OCI-LY1 (cell line): ENCODE measurements around the gene PER2.

Experiments used
- EZH2 ChIP-seq: fragments of 200-600 bp; sonication (generic), shearing (Covaris generic); IDR thresholded peaks from 2 replicates; pipeline ENCODE4 v1.8.0; 2017; ENCODE audit warnings: borderline replicate concordance, mixed run types, mild to moderate bottlenecking, antibody characterized with exemption, low read length, moderate library complexity, mixed read lengths
- TF ChIP-seq, protein P1 (sequence below): fragments of 200-600 bp; sonication (generic), shearing (Covaris generic); IDR thresholded peaks from 2 replicates; pipeline ENCODE4 v1.5.1; 2017; ENCODE audit warnings: mild to moderate bottlenecking, antibody characterized with exemption, low read length, moderate library complexity, mixed read lengths

DNA sequence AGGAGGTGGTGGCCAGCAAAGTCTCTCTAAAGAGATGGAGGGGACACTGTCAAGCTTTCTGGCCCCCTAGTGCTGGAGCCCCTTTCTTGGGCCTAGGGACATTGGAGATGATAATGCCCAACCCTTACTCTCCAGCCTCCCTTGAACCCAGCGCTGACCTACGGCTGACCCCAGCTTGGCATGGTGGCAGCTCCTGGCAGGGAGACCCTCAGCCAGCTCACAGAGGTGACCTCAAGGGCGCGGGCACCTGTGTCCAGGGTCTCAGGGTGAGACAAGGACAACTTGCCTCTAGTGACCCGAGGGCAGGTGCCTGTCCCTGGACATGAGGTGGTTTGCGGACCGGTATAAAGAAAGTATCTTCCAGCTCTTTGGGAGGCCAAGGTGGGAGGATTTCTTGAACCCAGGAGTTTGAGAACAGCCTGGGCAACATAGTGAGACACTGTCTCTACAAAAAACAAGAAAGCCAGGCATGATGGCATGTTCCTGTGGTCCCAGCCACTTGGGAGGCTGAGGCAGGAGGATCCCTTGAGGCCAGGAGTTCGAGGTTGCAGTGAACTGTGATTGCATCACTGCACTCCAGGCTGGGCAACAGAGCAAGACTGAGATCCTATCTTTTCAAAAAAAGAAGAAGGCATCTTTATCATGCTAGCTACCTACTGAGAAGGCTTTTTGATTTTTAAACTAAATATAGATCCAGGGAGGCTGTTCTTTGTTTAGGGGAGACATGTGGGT is 3.3 kb upstream of the PER2 start:
- TF ChIP-seq, protein P1, sequence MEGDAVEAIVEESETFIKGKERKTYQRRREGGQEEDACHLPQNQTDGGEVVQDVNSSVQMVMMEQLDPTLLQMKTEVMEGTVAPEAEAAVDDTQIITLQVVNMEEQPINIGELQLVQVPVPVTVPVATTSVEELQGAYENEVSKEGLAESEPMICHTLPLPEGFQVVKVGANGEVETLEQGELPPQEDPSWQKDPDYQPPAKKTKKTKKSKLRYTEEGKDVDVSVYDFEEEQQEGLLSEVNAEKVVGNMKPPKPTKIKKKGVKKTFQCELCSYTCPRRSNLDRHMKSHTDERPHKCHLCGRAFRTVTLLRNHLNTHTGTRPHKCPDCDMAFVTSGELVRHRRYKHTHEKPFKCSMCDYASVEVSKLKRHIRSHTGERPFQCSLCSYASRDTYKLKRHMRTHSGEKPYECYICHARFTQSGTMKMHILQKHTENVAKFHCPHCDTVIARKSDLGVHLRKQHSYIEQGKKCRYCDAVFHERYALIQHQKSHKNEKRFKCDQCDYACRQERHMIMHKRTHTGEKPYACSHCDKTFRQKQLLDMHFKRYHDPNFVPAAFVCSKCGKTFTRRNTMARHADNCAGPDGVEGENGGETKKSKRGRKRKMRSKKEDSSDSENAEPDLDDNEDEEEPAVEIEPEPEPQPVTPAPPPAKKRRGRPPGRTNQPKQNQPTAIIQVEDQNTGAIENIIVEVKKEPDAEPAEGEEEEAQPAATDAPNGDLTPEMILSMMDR, result no peak
- no peak for TF ChIP-seq EZH2
